Stimulated activated CD4-positive, alpha-beta T cell treated with anti-CD3 and anti-CD28 coated beads, Interleukin-2, amount 100 ng/mL, for 4 hours (primary cell): Measurements from ENCODE around the gene ARHGAP8.
"Not testable (repeated sequence)": the region's sequence is repeated elsewhere in the genome, so short reads cannot be mapped to it uniquely, and the experiment has no call there.

Experiments
- DNase-seq: peaks from one replicate; pipeline ENCODE4 v3.0.0-alpha.2; 2020; ENCODE audit warnings: low read depth

The ARHGAP8 gene

DNA sequence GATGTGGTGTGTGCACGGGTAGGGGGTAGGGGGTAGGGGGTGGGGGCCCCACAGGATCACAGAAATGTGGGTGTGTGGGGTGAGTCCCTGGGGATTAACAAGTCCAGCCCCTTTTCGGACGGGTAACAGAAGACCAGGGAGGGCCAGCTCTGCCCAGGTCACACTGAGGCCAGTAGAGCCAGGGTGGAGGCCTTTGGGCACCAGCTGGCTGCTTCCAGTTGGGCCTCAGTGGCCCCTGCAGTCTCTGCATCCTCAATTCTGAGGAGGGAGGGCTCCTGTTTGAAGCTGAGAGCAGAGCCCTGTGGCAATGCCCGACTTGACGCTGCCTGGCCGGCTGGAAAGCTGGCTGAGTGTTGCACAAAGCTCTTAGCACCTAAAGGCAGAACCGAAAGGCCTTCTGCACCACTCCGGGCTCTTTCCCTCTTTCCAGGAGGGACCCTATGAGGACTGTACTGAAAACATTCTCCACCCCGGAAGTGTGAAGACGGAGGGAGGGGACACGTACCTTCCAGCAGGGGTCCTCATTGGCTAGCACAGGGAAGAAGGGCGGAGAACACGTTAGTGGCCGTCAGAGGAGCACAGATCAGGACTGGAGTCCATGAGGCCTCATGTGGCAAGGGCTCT is 137.0 kb downstream of the ARHGAP8 start:
- no peak for DNase-seq

DNA sequence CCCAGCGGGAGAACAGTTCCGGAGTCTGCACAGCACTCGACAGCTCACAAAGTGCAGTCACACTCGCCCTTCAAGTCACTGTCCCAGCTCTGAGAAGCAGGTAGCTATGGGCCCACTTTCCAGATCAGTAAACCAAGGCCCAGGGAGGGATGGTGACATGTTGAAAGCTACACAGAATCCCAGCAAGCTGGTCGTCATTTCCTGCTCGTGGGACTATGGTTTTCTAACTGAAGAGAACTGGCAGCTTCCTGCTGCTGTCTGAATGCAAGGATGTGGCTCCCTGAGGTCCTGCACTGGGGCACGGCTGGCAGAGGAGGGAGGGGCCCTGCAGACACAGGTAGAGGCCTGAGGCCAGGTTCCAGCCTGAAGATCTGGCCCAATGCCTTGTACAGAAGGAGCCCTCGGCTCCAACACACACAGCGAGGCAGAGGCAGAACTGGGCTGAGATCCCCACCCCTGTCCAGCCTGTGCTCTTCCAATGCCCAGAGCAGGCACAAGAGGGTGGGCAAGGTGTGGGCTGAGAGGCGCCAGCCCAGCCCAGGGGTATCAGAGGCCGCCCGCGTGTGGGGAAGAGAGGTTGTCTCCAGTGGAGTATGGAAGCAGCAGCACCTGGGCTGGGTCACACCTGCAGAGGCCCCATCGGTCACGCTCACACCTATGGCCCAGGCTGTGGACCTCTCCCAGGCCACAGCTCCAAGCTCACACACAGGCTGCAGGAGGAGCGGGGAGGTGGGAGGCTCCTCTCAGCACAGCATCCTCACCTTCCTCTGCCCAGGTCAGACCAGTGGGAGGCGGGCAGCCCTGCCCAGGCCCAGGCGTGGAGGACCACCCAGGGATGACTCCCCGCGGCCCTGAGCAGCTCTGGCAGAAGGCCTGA is 138.3 kb downstream of the ARHGAP8 start:
- no peak for DNase-seq

DNA sequence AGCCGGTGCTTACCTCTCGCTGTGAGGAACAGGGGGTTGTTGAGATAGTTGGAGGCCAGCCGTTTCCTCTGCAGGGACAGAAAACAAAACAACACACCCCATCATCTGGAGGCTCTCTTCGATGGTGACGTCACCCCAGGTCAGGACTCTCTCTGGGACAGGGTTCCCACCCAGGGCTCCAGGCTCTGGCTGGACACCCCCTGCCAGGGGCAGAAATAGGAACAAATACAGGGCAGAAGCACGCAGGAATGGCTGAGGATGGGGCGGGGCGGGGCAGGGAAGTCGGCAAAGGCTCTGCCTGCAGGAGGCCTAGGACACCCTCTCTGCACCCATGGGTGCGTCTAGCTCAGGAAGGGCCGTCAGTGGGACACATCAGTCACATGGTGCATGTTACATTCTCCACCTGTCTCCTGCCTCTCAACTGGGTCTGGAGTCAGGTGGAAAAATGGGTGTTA is 138.9 kb downstream of the ARHGAP8 start:
- no peak for DNase-seq

DNA sequence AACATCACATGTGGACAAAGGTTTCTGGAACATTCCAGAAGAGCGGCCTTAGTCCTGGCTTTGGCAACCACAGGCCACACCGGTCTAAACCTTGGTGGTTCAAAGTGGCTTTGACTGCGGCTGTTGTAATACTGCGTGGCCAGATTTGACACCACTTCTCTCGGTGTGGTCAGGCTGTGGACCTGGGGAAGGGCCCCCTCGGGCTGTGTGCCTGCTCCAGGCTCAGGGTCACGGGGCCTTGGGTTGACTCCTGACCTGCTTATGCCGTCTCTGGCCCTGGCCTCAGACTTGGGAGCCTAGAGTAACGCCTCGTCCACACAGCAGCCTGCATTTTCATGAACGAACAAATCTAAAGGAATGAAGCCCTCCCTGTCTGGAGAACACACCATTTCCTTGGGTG is 139.4 kb downstream of the ARHGAP8 start:
- DNase-seq, result no peak

DNA sequence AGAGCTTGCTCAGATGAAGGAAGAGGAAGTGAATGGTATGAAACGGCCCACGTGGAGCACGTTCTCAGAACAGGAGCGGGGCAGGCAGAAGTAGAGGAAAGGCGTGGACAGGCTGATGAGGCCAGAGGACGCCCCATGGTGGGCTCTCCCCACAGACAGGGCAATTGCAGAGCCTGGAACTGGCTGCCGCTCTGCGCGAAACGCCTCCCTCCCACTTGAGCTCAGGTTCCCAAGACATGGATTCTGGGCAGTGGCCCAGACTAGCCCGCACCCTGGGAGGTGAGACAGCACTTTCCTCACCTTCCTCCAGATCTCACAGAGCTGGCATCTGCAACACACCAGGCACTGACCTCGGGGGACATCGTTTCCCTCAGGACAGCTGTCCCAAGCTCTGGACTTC is 139.9 kb downstream of the ARHGAP8 start:
- DNase-seq, result no peak

DNA sequence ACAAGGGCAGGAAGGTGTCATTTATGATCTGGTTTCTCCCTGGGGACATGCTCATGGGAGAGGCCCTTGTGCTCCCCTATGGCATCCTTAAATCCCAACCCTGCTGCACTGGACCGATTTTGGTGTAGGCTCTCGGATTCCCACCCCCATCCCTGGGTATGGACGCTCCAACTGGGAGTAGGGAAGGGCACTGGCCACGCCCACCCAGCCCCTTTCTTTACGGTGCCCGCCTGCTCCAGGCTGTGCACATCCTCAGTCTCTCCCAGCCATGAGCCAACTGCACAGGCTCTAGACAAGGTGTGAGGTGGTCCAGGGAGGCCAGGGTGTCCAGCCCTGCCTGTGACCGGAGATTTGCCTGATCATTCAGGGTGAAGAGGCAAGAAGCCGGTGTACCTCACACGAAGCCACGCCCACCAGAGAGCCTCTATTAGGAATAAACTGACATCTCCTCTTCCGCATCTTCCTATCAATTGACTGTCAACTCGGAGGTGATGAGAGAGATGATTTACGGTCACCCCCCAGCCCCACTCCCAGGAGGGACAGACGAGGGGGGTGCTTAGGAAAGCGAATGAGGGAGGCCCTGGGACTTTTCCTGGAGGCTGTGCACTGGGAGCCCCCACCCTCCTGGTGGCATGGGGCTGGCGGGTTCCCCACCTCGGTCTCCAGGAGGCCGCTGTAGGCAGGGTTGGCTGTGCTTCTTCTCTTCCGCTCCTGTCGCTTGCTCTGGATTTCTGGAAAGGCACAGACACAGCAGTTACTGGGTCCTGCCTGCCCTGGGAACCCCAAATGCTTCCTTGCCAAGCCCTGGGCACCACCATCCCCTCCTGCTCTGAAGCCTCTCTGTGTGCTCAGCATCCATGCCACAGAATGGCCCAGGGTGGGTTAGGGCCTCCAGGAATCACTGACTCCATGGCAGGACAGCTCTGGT is 140.7 kb downstream of the ARHGAP8 start:
- DNase-seq, result no peak

DNA sequence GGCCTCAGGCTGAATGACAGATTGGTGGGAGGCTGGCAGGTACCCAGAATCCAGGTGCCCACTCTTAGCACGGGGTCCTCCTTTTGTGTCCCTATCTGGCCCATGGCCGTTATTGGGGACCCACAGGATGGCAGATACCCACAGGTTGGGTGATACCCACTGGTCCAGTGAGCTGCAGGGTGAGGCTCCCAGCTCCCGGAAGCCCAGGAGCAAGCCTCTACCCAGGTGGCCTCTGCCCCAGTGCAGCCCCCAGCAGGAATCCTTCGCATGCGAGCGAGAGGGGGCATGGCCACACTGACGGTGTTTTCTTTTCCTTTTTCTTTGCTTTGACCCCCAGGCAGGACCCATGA is 141.3 kb downstream of the ARHGAP8 start:
- no peak for DNase-seq

DNA sequence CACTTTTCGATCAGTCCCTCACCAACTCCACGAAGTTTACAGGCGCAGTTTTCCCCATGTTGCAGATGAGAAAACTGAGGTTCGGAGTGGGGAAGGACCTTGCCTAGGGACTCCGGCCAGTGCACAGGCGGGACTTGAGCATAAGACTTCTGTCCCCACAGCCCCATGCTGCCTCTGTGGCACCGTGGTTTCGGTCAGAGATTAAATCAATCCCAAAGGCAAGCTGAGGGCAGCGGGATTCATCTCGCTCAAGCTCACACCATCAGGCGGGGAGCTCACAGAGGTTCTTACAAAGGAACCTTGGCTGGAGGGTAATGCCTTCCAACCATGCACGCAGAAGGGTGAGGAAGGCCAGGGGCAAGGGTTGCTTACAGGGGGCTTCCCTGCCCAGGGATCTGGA is 141.9 kb downstream of the ARHGAP8 start:
- no peak for DNase-seq

DNA sequence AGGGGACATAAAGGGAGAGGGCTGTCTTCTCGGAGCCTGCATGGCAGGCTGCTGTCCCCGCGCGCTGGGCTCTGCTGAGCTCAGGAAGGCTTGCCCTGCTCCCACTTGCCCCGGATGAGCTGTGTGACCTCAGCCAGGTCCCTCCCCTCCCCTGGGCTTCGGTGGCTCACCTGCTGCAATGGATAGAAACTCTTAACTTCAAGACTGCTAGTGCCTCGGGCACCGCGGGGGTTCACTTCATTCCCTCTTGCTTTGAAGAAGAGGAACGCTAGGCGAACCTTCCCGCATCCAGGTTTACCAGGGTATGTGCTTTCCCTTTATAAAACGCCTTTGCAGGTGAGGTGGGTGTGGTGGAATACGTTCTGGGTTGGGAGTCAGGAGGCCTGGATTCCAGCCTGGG is 142.4 kb downstream of the ARHGAP8 start:
- no peak for DNase-seq

DNA sequence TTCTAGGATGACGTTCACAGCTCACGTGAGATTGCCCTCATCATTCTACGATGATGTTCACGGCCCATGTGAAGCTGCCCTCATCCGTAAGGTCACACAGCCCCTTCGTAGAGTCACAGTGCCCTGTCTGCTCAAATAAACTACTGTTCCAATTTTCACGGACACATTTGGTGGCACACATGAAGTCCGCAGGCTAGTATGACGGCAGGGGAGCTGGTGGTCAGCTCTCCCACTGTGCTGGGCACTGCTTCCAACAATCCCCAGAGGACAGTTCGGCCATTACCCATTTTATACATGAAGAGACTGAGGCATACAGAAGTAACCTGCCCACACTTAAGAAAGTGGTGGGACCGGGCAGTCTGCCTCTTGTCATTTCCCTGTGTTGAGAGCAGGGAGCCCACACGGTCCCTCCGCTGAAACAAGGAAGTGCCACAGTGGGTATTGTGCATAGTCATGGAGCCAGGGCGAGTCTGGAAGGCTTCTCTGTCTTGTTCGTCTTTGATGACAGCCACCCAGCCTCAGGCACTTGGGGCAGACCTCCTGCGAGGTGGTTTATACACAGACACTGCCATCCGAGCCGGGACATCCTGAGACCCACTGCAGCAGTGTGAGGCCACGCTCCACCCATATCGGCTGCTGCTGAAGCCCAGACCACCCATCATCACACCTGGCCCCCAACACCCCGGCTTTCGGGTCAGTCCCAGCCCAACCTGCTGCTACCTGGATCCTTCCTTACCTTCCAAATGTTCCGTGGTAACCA is 143.1 kb downstream of the ARHGAP8 start:
- no peak for DNase-seq

DNA sequence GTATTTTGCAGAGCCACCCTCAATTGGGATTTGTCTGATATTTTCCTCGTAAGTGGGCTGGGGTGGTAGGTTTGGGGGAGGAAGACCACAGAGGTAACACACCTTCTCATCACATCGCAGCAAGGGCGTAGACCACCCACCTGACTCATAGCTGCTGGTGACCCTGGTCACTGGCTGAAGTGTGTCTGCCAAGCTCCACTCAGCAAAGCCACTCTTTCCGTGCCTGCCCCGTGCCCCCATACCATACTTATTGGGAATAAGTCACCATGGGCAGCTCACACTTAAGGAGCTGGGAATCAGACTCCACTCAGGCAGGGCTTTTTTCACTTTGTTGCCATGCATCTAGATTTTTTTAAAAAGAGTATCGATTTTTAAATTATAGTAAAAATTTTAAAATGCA is 145.9 kb downstream of the ARHGAP8 start:
- no peak for DNase-seq

DNA sequence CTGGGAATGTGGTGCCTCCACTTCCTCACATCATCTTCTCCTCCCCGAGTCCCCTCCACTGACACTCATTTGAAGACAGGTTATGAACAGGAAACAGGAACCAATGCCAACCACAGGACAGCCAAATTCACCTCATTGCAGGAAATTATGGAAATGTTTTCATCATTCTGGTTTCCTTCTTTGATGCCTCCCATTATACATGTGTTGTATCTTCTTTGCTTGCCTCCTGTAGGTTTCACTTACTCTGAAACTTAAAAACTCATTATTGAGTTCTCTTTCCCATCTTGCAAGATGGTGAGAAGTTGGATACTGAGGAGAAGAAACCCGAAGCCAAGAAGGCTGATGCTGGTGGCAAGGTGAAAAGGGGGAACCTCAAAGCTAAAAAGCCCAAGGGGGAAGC is 148.9 kb downstream of the ARHGAP8 start:
- DNase-seq, result no peak

DNA sequence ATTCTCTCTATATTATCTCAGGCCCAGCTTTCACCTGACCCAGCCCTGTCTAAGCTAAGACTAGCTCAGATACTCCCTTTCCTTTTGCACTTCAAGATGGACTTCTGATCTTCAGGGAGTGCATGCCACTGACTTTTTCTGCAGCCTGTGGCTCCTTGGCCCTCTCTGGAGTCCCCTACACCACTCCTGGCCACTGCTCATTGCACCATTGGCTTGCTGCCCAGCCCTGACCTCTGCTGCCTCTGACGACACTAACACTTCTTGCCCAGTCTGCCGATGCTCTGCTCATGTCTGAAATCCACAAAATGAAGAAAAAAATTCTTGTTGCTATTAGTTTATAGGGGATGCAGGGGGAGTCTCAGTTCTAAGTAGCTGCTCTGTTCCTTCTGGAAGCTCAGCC is 150.8 kb downstream of the ARHGAP8 start:
- DNase-seq, result not testable (repeated sequence)

DNA sequence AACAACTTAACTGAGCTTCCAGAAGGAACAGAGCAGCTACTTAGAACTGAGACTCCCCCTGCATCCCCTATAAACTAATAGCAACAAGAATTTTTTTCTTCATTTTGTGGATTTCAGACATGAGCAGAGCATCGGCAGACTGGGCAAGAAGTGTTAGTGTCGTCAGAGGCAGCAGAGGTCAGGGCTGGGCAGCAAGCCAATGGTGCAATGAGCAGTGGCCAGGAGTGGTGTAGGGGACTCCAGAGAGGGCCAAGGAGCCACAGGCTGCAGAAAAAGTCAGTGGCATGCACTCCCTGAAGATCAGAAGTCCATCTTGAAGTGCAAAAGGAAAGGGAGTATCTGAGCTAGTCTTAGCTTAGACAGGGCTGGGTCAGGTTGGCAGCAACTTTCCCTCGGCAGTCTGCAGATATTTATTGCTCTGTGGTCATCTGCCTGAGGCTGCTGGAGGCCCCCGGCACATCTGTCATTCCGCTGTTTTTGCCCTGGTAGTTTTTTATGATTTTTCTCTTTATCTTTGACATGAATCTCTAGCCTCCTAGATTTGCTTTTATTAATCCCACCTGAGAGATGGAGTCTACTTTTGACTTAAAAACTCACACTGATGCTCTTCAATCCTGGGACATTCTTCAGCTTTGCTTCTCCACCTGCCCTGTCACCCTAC is 152.2 kb downstream of the ARHGAP8 start:
- not testable (repeated sequence) for DNase-seq

DNA sequence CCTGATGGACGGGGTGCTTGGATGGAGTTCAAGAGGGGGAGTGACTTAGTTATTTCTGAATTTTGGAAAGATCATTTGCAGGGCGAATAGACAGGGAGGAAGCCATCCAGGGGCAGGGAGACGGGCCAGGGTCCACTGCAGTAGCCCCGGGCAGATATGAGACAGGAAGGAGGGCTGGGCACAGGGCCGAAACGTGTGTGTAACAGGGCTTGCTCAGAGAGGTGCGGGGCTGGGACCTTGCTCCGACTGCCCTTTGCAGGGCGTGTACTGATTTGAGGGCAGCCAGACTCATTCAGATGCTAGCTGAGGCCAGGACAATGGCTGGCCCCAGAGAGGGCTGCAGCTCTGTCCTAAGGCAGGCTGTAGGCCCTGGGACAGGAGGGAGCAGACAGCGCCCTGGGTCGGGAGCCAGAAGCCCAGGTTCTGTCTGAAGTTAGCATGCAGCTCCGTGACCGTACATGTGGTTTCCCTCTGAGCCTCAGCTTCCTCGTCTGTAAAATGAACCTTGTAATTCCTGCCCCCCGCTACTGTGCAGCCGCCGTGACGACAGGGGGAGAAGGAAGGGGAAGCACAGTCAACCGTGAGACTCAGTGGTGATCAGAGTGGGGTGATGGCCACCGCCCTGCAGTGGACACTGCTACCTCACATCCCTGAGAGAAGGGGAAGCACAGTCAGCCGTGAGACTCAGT is 154.0 kb downstream of the ARHGAP8 start:
- DNase-seq, result no peak

DNA sequence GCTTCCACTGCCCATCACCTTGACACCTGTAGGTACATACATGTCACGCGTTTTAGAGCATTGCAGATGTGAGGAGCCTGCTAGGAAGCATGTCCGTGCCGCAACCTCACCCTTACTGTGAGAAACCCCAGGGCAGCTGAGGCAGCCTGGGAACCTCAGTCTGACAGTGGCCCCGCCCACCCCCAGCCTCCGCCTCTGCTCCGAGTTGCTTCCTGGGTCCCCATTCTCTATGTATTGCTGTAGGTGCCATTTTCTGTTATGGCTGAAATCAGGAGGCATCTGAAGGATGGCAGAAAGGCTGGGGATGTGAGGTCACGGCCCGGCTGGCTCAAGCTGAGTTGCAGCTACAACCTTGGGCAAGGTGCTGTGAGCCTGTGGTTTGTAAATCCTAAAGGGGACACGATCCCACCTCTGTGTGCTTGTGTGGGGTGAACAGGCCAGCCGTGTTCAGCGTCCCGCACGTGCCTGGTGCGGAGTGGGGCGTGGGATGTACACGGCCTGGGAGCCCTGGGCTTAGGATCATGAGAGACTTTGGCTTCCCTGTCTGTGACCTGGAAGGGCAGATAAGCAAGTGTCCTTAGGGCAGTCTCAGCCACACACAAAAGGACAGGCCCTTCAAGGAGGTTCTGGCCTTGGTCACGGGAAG is 154.7 kb downstream of the ARHGAP8 start:
- no peak for DNase-seq

DNA sequence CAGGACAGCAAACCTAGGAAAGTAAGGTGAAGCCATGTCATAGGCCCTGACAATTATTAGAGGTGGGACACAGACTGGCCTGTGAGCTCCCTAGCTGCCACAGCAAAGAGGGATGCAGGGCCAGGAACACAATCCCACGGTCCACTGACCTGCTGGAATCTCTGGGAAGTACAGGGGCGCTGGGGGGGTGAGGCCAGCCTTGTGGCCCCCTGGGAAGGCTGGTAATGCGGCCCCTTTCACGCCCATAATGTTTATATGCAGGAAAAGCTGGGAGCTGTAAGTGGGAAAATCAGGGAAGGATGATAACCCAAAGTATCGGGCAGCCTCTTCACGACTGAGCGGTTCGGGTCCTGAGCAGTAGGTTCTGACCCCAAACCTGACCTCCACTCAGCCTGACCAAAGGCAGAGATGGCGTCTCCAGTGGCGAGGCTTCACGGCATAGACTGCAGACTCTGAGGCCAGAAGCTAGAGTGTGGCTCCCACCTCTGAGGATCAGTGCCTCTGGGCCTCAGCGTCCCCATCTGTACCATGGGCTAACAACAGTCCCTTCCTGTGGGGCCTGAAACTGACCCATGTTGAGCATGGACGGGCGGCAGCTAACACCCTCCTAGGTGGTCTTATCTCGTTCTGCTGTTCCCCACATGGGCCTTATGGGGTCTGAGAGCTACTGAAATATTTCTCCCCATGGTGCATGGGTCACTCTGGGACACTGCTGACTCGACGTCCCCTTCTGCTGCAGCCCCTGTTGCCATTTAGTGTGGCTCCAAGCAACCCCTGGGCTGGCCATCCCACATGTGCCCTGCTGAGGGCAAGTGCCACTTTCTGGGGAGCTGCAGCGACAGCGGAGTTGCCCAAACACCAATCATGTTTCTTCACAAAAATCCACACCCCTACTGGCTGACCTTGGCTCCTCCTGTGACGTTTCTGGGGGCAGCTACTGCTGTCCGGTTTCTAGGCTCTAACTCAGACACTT is 155.7 kb downstream of the ARHGAP8 start:
- no peak for DNase-seq

DNA sequence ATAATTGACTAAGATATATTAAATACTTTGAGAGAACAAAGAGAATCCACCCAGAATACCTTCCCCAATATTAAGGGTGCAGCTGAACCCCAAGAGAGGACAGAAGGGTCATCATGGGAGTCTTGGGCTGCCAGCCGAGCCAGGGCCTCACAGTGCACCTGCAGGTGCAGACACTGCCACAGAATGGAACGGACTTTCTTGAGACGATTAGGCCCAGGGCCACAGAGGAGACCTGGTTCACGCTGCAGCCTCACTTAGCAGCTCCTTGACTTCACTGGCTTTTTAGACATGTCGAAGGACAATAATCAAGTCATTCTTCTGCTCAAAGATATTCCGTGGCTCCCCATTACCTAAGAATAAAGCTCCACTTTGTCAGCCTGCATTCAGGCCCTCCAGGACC is 156.9 kb downstream of the ARHGAP8 start:
- no peak for DNase-seq
